DMS153 (cell line): ENCODE results near the gene PXT1.
"Not testable (repeated sequence)": the region's sequence is repeated elsewhere in the genome, so short reads cannot be mapped to it uniquely, and the experiment has no call there.

Experiments
- DNase-seq: peaks from one replicate; lab custom pipeline; 2025; lab: John Stamatoyannopoulos, UW

The PXT1 gene

DNA sequence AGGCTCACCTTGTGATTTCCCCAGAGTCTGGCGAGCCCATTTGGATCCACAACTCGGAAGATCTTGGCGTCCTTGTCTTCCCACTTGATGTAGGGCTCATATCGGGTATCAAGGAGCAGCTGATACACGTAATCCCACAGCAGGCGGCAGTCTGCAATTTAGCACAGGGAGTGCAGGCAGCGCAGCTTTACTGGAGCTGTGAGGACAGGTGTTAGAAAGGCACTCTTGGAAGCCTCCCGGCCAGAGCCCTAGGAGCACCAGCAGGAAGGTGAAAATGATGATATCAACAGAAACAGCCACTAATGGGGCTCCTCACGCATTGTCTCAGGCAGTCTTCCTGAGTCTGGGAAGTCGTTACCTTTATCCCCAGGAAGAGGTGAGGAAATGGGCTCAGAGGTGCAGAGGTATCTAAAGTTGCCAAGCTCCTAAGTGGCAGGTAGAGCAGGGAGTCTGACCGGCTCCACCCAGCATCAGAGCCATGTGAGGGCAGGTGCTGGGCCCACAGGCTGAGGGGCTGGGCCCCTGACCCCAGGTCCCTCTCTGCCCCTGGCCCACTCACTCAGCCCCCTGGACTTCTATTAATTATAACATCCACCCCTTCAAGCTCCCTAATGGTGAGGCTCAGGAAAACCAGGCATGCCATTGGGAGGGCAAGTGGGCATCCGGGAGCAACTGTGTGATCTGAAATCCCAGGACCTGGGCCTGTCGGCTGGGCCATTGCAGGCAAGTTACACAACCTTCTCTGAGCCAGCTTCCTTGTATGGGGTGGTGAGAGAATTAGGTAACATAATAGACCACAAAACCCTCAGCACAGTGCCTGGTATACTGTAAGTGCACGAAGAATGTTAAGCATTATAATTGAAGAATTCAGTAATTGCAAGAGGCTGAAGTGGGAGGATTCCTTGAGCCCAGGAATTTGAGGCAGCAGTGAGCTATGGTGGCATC, 73.5 kb downstream of the PXT1 start:
- DNase-seq = no peak

DNA sequence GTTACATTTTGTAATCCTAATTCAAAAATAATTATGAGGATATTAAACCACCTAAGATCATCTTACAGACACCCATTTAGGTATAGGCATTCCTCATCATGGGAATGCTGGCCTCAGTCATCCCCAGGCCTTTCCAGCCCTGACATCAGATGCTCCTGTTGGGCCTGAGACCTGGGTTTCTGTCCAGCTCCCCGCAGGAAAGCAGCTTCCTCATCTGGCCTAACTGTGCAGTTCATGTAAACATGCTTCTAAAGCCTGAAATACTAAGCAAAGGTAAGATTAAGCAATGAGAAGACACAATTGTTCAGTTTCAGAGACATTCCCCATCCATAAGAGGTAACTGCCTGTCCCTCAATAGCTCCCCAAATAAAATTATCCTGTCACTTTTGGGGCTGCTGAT, 74.2 kb downstream of the PXT1 start:
- no peak for DNase-seq

DNA sequence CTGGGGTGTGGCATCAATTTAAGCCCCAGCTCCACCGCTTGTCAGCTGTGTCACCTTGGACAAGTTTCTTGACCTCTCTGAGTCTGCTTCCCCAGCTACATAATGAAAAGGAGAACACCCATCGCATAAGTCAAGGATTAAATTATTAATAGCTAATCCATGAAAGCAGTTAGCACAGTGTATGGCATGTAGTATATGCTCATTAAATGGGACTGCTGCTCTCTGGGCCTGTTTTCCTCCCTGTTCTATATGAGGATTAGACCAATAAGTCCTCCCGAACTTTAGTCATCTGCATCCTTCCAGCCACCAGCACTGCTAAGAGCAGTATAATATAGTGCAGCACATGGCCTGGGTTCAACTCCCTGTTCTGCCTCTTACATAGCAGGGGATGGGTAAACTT, 74.9 kb downstream of the PXT1 start:
- no peak for DNase-seq

DNA sequence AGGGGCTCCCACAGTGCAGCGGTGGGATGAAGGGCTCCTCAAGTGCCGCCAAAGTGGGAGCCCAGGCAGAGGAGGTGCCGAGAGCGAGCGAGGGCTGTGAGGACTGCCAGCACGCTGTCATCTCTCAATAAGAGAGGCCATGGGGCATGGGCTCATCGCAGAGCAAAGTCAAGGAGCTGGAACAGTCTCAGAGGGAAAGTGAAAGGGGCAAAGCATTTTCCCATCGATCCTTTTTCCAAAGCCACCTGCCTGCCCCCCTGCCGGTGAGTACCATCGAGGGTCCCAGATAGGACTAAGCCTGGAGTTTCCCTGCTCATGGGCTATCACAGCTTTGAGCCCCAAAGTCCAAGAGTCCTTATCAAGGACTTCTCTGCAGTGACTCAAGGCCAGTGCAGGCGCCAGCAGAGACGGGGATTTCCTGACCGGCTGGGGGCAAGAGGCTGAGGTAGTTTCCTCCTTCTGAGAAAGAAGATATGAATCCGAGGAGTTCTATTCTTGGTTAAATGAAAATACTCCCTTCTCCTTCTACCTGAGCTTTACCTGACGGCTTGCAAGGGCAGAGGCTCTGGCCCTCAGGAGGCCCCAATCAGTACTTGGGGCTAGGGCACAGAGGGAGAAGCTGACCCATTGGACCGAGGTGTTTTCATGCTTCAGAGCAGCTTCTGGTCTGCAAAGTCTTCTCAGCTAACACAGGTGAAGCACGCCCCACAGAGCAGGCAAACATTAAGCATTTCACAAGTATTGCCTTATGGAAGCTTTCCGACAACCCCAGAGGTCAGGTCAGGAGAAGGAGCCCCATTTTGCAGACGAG, 77.8 kb downstream of the PXT1 start:
- no peak for DNase-seq

DNA sequence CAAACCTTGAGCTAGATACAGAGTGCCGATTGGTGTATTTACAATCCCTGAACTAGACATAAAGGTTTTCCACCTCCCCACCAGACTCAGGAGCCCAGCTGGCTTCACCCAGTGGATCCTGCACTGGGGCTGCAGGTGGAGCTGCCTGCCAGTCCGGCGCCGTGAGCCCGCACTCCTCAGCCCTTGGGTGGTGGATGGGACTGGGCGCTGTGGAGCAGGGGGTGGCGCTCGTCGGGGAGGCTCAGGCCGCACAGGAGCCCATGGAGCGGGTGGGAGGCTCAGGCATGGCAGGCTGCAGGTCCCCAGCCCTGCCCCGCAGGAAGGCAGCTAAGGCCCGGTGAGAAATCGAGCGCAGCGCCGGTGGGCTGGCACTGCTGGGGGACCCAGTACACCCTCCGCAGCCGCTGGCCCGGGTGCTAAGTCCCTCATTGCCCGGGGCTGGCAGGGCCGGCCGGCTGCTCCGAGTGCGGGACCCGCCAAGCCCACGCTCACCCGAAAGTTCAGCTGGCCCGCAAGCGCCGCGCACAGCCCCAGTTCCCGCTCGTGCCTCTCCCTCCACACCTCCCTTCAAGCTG, 78.5 kb downstream of the PXT1 start:
- DNase-seq = not testable (repeated sequence)

DNA sequence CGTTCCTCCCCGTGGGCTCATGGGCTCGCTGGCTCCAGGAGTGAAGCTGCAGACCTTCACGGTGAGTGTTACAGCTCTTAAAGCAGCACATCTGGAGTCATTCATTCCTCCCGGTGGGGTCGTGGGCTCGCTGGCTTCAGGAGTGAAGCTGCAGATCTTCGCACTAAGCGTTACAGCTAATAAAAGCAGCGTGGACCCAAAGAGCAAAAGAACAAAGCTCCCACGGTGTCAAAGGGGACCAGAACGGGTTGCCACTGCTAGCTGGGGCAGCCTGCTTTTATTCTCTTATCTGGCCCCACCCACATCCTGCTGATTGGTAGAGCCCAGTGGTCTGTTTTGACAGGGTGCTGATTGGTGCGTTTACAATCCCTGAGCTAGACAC, 79.3 kb downstream of the PXT1 start:
- not testable (repeated sequence) for DNase-seq

DNA sequence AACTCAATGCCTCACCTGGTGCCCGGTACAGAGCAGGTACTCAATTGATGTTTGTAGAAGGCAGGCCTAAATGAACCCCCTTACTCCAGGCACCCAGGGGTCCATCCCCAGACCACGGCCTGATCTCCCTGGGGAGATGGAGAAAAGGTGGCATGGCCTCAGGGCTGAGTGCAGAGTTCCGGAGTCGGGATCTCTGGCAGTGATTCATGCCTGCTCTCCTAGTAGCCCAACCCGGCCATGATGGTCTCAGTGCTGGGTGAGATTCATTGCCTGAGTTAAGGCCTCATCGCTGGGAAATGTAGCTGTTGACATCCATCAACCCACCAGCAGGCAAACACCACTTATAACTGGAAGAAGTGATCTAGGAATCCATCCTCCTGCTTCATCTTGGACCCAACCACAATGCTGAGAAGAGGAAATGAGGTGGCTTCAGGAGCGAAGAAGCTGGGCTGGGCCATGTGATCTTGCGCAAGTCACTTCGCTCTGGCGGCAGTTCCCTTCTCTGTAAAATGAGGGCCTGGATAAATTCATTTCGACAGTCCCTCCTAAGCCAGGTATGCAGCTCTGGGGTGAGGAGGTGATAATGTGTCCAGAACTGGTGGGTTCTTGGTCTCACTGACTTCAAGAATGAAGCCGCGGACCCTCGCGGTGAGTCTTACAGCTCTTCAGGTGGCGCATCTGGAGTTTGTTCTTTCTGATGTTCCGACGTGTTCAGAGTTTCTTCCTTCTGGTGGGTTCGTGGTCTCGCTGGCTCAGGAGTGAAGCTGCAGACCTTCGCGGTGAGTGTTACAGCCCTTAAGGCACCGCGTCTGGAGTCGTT, 79.9 kb downstream of the PXT1 start:
- DNase-seq = no peak

DNA sequence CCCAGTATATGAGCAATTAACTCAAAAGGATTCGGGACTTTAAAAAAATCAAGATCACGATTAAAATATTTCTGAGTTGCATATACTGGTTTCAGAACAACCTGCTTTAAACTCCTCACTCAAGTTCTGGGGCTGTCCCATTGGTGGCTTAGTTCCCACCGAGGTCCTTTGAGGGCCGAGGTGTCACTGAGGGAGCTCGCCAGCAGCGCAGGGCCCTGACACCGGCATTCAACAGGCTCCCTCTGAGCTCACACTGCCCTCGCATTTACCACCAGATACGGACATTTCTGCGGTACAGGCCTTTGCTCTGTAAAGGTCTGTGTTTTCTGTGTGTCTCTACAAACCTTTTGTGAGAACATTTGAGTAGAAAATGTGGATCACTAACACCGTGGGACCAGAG, 81.6 kb downstream of the PXT1 start:
- DNase-seq = no peak

DNA sequence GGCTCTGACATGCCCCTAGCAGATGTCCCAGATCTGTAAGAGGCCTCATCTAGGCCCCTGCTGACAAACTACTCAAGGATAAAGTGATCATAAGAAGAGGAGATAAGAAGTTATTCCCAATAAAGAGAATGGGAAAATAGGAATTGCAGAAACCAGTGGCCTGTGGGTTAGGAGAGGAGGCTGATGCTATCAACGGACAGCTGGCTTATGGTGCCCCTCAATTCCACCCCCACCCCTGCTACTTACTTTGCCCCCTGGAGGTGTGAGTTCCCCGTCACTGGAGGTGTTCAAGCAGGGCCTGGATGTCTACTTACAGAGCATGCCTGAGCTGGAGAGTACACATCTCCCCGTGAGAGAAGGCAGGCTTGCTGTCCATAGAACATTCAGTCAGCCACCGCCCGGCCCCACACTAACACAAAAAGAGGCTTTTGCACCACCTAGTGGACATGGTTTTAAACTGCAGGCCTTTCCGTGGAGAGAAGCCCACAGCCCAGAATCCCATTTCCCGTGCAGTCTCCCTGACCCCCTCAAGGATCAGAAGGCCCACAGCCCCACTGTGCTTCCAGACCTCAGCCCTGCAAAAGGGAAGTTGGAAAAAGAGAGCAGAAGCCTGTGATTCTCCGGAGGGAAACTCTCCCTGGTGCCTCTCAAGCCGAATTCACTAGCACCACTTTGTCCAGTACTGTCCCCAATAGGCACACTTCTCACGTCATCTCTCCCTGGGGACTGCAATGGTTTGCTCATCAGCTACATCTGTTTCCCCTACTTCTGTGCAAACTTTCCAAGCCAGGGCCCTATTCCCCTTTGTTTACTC, 82.2 kb downstream of the PXT1 start:
- peak; percentile 59 for DNase-seq

DNA sequence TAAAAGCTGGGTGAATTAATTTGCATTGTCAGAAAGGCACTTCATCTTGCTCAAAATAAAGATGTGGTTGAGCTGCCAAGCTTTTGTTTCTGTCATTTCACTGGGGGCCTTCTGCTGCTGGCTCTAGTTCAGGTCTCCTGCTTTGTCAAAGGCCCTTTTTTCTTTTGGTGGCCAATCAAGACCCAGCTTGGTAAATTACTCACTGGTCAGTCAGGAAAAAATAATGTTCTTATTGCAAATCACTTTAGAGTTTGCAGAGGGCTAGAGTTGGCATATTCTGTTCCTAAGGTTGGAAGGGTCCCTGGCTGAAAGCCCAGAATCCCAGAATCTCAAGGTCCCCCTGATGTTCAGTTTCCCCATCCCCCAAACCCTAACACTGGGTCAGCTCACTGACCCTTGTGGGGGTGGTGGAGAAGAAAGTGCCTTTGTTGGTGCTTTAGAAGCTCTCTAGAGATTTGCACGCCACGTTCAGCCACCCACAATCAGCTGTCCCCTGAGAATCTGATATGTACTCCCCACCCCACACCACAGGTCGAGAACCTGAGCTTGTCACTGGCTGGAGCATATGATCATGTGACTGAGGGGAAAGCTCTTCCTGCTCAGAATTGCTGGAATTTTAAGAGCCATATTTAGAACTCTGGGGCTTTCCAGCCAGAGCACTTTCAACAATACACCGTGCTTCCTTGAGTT, 84.3 kb downstream of the PXT1 start:
- no peak for DNase-seq

DNA sequence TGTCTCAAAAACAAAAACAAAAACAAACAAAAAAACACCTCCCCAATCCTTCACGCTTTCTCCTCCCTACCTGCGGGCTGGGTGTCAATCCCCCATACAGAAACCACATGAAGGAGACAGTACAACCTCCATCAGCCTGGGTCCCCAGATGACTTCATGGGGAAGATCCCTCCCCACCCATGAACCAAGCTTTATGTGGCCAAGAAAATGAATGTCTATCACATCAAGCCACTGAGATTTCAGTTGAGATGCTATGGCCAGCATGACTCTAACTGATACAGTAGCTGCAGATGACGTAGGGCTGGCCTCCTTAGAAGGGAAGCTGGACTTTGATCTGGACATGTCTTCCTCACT, 84.8 kb downstream of the PXT1 start:
- DNase-seq = no peak

DNA sequence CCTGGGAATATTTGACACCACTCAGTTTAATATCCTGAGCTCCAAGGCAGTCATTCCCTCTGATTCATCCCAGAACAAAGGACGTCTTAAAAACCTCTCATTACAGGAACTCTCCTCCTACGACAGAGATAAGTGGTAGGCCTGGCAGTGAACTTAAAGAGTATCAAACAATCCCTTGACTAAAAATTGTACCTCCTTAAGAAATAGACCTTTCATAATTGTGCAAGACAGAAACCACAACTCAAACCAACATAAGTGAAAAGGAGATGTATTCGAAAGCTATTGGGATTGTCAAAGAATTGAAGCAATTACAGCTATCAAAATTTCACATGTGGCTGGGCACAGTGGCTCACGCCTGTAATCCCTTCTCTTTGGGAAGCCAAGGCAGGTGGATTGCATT, 86.8 kb downstream of the PXT1 start:
- DNase-seq = no peak

DNA sequence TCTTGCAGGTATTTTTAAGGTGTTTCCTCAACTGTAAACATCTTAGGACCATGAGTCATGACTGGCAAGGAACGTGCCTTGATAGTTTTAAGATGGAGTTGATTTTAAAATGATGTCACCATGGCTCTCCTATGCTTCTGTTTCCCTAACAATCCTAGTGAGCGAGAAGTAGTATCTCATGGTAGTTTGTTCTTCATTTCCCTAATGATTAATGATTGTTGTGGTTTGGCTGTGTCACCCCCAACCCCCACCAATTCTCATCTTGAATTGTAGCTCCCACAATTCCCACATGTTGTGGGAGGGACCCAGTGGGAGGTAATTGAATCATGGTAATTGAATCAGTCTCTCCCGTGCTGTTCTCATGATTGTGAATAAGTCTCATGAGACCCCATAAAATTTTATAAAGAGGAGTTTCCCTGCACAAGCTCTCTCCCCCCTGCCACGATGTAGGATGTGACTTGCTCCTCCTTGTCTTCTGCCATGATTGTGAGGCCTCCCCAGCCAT, 89.2 kb downstream of the PXT1 start:
- DNase-seq = no peak

DNA sequence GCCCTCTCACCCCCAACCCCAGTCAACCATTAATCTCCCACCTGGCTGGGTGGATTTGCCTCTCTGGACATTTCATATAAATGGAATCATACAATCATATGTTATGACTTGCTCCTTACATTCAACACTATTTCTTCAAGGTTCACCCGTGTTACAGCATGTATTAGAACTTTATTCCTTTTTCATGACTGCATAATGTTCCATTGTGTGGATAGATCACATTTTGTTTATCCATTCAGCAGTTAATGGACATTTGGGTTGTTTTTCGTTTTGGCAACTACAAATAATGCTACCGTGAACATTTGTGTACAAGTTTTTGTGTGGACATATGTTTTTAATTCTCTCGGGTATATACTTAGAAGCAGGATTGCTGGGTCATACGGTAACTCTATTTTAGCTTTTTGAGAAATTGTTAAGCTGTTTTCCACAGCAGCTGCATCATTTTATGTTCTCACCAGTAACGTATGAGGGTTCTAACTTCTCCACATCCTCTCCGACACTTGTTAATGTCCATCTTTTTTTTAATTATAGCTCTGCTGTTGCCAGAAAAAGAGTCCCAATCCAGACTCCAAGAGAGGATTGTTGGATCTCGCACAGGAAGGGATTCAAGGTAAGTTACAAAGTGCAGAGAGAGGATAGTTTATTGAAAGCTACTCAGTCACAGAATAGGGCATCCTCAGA, 90.0 kb downstream of the PXT1 start:
- DNase-seq = no peak

DNA sequence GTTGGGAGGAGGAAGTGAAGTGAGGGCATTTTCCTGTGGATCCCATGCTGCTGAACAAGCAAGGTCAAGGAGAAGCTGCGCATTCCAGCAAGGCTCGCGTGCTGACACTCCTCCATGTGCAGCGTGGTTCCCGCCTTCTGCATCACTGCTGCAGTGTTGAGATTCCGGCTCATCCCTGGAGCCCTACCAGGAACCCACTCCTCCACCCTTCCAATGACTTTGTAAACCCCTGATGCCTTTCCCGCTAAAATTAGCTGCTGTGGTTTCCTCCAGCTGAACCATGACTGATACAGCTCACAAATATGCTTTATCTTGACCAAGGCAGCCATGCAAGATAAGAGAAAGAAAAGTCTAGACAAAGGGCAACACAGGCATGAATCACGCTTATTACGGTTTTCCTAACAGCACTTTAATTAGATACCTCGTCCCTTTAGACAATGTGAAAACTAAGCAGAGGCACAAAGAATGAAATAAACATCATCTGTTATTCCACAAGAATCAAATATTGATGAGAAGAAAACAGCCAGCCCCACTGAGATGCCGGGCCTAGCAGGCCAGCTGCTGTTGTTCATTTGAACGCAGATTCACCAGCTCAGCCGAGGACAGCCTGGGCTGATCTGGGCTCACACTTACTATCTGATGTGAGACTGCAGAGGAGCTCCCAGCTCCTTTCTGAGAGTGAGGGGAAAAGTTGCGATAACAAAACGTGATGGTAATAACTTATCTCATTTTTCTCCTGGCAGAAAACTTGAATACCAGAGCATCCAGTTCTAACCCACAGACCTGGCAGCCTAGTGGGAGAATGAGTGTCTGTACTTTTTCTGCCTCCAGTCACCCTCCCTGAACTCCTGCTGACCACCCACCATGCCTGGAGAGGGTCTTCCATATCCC, 91.7 kb downstream of the PXT1 start:
- DNase-seq = no peak

DNA sequence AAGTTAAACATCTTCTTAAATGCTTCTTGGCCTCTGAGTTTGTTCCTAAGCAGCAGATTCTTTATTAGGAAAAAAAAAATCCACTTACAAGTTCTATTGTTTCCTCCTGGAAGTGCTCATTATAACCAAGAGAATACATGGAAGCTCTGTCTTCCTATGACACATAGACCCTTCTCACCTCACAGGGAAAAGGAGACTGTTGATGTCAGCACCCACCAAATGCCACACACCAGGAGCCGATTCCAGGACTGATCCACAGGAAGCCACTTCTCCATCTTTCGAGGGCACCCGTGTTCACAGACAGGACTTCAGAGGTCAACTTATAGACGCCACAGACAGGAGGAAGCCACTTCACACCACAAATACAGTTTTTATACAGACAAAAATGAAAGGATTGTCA, 92.6 kb downstream of the PXT1 start:
- no peak for DNase-seq

DNA sequence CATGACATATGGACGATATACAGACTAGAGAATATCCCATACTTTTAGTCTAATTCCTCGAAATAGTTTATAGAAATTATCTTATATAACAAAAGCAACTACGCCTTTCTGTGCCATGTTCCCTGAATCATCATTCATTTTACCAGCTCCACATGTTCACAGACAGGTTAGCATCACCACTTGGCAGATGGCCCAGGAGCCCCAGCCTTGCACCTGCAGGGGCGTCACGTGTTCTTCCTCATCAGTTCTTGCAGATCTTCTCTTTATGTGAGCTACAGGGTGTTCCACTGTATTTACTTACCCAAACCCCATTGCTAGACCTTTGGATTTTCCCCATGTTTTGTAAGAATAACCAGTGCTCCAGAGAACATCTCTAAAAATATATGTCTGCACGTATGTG, 93.4 kb downstream of the PXT1 start:
- peak; percentile 78 for DNase-seq

DNA sequence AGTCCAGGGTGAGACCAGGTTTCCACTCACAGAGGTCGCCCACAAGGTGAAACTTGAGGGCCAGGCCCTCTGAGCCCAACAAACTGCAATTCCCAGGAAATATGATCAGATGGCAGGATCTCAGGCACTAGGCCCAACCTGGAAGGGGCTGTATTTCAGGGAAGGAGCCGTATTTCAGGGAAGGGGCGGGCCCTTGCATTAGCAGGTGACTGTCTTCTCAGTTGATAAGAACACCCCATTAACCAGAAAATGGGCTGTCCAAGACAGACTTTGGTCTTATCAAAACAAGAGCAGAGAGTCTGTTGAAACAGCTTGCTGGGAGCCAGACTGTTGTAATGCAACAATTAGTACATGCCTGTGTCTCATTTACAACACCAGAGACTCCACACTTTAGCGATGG, 95.0 kb downstream of the PXT1 start:
- no peak for DNase-seq
